ENCODE results near the gene CCDC169.
"Not testable (repeated sequence)": the region's sequence is repeated elsewhere in the genome, so short reads cannot be mapped to it uniquely, and the experiment has no call there.

CCDC169 gene

DNA sequence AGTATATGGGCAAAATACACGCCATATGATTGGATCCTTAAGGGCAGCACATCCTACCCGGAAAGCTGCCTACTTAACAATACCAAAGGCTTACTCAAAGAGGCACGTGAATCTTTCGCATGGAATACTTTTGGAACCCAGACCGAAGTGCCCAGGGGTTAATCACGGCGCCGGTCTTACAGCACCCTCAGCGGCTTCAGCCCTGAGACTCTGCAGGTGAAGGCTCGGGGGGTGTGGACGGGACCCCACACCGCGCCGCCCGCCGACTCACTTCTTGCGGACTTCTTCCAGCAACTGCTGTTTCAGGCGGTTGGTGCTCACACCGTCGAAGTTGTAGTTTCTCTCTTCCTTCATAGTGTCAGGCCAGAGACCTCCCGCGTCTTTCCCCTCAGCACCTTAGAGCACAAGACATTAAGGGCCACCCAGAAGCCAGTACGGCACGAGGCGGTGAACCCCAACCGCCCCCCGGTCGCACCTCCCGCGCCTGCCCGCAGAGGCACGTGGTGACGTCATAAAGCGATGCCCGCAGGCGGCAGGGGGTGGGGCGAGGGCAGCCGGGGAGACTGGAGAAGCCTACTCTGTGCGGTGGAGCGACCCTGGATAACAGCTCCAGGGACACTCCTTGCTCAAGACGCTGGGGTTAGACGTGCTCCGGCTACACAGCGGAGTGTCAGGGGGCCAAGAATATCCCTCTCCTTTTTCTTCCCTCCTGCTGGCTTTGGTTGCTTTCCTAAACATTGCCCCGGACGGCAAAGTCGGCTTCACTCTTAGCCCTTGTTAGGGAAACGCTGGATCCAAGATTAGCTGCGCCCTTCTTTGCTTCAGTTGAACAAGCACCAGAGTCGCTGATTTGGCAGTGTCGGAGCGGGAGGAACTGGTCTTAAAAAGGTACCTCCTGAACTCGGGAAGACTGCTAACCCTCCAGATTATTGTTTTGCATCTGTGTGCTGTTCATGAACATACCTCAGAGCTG lies at the start of gene CCDC169:
Gene CCDC169, minus strand, starts transcription at position 449 of the 973 bp plus-strand sequence. Its CDS starts 95 bp downstream, at position 354.
- peak; percentile 57 to 69 for DNase-seq

DNA sequence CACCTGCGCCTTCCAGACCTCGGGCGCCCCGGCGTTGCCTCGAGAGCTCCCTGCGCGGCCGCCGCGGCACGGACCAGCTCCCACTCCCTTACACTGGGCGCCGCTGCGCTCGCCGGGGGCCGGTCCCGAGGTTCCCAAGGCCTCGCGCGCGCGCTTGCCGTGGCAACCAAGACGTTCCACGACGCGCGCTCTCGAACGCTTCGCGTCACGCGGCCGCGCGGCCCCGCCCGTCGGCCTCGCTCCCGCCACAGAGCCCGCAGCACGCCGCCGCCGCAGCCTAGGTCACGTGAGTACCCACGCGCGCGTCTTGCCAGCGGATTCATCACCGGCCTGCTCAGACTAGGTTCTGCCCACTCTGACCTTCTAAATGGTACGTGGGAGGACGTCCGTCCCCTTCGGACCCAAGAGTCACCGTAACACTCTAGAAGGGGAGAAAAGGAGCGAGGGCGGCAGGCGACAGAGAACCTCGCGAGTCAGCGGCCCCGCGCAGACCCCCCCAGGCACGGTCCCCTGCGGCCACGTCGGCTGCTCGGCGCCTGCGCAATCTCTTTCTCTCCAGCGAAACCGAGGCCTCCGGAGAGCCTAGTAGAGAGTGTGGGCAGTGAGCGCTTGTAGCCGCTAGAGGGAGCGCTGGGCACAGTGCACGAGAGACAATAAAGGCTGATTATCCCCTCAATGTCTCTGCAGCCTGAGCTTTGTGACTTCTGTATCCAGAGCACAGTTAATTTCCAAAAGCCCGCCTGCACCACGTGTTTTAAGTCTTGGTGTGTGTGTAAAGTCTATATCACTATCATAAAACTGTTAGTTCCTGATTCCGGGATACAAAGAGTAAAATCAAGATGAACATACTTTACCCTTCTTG lies 48.8 kb upstream of the CCDC169 start, which contains the start of gene SPART:
Gene SPART, minus strand, starts transcription at position 173 of the 862 bp plus-strand sequence. CDS start 10,564 bp downstream, outside the sequence.
- DNase-seq = peak; percentile 84 to 94

DNA sequence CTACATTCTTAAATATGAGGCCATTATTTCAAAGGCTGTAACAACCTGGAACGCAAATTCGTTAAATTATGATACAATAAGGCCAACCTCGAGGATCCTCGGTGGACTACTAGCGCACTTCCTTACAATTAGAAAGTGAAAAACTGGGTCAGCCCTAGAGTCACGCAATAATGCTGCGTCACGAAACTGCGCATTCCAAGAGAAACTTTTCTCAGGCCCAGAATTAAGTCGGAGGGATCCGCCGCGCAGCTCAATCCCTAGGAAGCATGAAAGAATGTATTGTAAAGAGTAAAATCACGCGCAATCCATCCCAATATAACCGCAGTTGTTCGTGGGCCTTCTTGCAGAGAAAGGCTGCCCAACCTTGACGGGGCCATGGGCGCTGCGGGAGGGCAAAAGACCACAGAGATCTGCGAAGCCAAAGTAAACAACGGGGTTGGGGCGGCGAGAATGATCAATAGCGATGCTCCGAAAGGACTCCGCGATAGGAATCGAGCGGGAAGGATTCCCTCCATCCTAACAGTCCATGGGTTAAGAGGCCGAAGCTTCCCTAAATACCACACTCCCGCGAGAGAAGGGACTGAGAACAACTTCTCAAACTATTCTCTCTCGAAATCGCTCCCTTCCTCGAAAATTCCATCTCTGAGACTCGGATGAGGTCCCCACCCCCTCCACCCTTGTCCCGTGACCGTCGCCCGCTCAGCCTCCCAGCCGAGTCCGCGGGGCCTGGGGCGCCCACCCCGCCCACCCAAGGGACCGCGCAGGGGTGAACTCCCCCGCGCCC lies 48.0 kb upstream of the CCDC169 start:
- no peak for DNase-seq

DNA sequence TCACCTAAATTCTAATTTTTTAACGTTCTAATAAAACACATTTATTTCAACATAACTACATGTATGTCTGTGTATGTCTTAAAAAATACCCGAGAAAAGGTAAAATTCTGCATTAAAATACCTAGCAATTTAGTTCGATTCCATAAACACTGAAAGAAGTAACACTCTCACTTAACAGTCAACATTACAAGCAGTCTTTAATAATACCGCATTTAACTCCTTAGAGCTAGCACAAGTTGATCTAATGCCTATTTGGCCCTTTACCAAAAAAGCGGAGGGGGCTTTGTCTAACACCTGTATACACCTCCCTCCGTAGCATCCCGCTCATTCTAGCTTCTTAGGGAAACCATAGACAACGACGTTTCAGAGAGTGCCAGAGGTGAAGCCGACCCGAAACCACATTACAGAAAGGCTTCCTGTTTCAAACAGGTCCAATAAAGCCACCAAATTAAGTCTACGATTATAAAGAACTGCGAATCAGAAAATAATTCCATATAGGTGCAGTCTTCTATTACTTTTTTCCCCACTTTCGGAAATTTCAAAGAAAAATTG lies 47.3 kb upstream of the CCDC169 start:
- DNase-seq = no peak

DNA sequence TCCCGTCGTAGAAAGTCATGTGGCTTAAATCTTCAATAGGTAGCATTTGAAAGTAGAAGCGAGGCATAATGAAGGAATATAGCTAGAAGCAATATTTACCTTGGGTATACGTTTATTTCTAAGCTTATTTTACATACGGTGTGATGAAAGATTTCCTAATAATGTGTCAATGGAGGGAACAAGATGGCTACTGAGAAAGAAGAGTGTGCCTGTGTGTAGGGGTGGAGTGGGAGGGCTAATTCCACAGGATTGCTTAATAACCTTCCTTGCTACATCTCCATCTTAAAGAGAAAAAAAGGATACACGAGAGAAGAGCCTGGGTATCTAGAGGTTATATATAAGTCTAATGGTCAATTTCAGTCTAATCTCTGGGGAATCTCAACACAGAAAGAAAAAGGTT lies 46.6 kb upstream of the CCDC169 start:
- no peak for DNase-seq

DNA sequence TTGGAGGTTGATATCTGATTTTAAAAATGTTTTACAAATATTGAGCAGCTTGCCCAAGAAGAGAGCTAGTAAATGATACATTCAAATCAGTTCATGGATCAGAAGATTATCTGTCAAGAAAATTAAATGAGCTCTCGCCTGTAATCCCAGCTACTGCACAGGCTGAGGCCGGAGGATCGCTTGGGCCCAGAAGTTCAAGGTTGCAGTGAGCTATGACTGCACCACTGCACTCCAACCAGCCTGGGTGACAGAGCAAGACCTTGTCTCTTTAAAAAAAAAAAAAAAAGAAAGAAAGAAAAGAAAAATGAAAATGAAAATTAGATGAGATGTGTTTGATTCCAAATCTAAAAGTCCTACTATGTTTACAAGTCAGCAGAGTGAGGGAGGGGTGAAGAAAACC lies 46.2 kb upstream of the CCDC169 start:
- DNase-seq = no peak

DNA sequence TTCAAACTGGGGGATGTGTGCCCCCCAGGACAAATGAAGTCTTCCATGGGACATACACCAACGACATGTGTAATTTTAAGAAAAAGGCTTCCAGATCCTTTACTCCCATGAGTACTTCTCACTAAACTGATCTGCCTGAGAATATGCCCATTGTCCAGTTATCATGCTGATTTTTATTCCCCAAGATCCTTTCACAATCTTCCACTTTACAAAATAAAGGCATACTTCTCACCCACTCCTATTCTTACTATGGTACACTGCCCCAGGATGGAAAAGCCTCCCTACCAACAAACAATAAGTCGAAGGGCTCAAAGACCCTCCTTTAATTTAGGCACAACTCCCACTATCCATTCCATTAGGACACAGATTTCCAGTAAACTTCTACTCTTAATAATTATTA lies 45.1 kb upstream of the CCDC169 start:
- no peak for DNase-seq

DNA sequence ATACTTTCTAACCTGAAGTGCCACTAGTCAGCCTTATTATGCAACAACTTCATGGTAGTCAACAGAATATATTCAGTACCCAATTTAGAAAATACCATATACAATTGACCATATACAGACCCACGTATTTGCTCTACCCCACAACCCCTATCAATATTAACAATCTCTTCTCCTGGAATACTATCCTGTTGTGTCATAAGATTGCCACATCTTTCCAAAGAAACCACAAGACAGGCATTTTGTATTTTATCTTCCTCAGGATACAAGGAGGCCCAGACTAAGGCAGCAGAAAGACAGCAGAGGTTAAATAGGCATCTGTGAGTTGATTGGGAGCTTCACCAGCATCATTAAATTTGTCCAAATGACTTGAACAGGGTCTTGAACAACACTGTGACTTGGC lies 44.1 kb upstream of the CCDC169 start:
- no peak for DNase-seq

DNA sequence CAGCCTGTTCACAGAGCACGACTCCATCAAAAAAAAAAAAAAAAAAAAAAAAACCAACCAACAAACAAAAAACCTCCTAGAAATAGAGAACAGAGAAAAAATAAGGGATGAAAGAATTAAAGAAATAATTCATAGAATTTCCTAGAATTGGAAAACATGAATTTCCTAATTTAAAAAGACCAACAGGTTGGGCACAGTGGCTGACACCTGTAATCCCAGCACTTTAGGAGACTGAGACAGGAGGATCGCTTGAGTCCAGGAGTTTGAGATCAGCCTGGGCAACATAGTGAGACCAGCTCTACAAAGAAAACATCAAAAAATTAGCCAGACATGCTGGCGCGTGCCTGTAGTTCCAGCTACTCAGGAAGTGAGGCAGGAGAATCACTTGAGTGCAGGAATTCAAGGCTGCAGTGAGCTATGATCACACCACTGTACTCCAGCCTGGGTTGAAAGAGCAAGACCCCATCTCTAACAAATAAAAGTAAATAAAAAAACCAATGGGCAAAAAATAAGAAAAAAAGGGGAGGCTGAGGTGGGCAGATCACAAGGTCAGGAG lies 42.1 kb upstream of the CCDC169 start:
- no peak for DNase-seq

DNA sequence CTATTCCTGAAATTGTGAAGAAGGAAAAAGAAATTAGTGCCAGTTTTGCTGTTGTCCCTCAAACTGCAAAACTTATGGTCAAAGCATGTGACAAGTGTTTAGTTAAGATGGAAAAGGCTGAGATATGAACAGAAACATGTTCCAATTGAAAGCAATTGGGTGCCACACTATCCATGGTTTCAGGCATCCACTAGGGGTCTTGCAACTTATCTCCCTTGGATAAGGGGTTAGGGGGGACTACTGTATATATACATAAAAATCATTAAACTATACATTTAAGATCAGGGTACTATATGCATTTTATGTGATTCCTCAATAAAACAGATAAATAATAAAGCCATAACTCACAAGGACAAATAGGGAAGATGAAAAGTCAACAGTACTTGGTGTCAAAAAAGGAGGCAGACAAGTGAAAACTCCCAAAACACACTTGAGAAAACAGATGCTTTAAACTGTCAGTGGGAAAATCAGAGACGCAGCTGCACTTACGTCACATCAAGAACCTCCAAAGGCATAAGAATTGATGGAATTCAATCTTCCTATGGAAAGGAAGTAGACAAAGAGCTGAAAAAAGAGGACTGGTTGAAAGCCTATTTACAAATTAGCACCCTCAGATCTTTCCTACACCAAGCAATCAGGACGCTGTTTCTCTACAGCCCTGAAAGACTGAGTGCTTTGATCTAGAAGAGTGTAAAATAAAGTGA lies 40.5 kb upstream of the CCDC169 start:
- no peak for DNase-seq

DNA sequence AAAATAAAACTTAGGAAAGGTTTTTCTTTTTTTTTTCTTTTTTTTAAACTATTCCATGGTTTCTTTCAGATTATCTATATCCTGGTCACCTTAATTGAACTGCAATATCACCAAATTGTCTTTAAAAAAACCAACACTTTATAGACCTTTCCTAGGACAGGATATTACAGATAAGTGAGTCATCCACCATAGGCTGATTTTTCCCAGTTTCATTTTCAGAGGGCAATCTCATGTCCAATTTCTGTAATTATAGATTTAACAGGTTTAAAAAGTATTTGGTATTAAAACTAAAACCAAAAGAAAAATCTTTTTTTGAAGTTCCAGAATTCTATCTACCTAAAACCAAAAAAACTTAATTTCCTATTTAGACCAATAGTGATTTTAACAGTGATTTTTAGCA lies 35.4 kb upstream of the CCDC169 start:
- no peak for DNase-seq

DNA sequence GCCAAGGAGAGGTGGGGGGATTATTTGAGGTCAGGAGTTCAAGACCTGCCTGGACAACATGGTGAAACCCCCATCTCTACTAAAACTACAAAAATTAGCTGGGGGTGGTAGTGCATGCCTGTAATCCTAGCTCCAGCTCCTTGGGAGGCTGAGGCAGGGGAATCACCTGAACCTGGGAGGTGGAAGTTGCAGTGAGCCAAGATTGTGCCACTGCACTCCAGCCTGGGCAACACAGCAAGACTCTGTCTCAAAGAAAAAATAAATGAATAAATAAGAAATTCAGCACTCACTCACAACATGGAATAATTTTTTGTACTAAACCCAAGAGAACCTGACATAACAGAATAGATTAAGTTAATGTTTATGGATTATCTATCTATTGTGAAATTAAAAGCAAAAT lies 34.6 kb upstream of the CCDC169 start:
- not testable (repeated sequence) for DNase-seq

DNA sequence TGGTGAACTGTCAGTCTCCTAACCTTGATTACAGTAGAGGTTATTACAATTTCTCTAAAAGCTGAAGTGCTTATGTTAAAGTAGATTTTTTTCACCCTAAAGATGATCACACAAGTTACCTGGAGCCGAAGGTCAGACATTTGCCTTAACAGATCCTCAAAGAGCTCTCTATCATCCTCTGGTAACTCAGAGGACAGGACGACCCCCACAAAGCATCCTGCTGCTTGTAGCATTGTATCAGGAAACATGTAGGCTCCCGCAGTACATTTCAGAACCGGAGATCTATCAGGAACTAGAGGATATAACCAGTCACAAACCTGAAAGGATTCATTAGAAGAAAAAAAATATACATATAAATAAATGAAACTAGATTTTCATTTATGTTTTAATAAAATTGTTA lies 33.7 kb upstream of the CCDC169 start:
- DNase-seq = no peak

DNA sequence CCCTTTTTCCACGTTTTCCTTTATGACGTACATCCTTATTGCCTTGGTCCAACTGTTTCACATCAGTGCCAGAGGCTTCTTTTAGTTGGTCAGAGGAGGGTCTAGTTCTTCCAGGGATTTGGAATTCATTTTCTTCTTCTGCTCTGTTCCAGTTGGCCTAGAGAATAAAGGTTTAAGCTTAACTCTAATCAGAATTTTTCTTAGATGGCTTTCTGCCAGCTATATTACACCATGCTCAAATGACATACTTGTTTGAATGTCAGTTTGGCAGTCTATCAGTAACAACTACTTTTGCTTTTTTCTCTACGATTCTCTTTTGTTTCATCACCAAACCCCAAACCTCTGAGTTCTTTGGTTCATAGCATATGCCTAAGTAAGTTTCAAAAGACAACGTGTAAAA lies 31.7 kb upstream of the CCDC169 start:
- DNase-seq = no peak

DNA sequence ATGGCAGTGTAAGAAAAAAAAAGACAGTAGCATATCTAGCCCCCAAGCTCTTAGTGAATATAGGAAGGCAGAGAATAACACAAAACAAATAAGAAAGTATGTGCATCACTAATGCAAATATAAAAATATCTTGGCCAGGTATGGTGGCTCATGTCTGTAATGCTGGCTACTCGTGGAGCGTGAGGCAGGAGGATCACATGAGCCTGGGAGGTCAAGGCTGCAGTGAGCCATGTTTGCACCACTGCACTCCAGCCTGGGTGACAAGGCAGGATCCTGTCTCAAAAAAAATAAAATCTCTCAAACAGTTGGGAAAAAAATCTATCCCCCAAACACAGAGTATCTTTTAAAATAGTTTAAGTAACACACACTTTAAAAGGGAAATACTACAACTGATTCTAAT lies 31.2 kb upstream of the CCDC169 start:
- no peak for DNase-seq

DNA sequence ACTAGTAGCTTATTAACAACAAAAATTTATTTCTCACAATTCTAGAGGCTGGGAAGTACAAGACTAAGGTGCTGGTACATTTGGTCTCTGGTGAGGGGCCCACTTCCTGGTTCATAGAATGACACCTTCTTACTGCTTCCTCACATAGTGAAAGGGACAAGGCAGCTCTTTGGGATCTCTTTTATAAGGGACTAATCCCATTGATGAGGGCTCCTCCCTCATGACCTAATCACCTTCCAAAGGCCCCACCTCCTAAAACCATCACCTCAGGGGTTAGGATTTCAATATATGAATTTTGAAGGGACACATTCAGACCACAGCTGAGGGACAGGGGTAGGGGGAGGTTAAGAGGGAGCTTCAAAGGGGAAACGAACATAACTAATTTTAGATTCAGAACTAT lies 28.3 kb upstream of the CCDC169 start:
- no peak for DNase-seq

DNA sequence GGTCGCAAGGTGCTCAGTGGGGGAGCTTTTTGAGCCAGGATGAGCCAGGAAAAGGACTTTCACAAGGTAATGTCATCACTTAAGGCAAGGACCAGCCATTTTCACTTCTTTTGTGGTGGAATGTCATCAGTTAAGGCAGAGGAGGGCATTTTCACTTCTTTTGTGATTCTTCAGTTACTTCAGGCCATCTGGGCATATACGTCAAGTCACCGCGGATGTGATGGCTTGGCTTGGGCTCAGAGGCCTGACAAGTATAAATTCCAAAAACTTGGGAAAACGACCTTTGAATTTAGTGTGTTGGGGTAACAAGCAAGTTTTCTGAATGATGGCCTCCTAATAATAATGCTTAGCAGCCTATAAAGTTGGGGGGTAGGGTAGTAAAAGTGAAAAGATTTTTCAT lies 27.3 kb upstream of the CCDC169 start:
- not testable (repeated sequence) for DNase-seq

DNA sequence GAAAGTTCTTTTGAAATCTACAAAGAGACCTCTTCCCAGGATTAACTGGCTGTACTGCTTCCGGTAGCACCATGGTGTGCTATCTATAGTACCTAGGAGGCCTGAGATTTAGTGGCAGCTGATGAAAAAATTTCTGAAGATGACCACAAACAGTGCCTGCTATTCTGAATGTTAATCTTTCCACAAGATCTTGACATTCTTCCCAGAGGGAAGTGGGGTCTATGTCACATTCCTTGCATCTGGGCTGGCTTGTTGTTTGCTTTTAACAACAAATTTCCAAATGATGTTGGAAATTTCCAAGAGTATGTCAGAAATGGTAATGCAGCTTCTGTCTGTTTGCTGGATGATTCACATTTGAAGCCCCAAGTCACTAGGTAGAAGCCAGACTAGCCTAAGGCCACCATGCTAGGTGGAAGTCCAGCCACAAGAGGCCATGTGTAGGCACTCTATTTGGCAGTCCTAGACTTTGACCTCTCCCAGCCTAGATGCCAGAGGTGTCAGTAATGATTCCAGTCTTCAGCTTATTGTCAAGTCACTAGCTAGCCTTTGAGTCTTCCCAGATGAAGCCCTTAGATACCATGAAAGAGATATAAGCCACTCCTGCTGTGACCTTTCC lies 26.4 kb upstream of the CCDC169 start:
- no peak for DNase-seq

DNA sequence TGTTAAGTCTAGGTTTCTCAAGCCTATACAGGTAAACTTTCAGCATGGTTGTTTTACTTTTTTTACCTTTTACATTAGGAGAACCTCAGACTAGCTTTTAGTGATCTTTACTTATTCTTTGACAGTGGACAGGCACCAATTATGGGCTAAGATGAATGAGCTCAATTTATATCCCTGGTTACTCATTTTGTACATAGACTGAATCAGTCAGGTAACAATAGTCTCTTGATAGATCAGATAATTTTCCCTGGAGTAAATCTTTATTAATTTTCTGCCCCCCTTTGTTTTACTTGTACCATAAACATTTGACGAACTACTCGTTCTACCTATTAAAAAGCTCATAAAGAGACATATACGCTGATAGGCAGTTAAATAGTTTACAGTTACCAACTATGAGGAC lies 25.8 kb upstream of the CCDC169 start:
- DNase-seq = no peak

DNA sequence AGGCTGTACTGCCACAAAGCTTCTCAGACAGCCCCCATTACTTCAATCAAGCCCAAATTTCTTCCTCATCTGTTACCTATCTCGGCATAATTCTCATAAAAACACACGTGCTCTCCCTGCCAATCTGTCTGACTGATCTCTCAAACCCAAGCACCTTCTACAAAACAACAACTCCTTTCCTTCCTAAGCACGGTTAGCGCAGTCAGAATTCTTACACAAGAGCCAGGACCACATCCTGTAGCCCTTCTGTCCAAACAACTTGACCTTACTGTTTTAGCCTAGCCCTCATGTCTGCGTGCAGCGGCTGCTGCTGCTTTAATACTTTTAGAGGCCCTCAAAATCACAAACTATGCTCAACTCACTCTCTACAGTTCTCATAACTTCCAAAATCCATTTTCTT lies 22.2 kb upstream of the CCDC169 start:
- DNase-seq = not testable (repeated sequence)
